ENCODE data around the gene COTL1. TPM values are rescaled to one million over a fixed set of nuclear protein-coding genes. Genes with fewer than 3 reads are reported as not detected.
"Not testable (repeated sequence)": the region's sequence is repeated elsewhere in the genome, so short reads cannot be mapped to it uniquely, and the experiment has no call there.

COTL1 gene
- total RNA-seq, 2 experiments from 2014 or later, result 837 to 887 TPM

DNA sequence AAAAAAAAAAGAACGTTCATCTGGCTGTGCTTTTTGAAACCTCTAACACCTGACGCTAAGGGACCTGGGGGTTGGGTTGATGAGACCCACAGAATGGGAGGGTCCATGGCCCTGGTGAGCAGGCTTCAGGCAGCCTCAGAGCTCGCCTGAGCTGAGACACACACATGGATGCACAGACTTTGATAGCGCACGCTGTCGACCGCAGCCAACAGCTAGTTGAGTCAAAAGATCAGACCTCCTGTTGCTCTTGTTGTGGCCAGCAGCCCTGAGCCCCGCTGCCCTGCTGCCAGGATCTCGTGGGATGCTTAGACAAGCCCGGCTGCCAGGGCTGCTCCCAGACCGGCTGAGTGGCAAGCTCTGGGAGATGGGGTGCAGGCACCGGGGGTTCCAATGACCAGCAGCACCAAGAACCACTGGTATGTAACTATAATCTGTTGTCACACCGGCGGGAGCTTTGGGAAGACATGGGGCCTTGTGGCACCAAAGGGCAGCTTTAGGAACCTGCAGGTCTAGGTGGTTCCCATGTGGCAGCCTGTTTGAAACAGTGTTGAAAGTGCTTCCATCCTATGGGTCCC, 93.4 kb downstream of the COTL1 start:
- no peak overlapping the region for H3K4me3 Mint-ChIP-seq
- ChIA-PET POLR2A (interaction anchor here (1.2 kb wide), 1 partner anchor 8 kb away, joined by 3 read pairs; no protein-coding TSS in a partner anchor), CTCF (interaction anchor here (0.8 to 1.9 kb wide), 3 partner anchors 23 to 98 kb away, joined by 3 to 7 read pairs (median 6); no protein-coding TSS in a partner anchor)
- peaks cover 64% of the 10 kb centered on the region for H3K36me3 Mint-ChIP-seq (ENCODE audit: low read depth)
- peak overlapping the region; percentile 70 for H3K27ac Mint-ChIP-seq
- DNase-seq (no peak), ATAC-seq (peak; percentile 34)
- no peaks in the 10 kb centered on the region for H3K9me3 Mint-ChIP-seq (ENCODE audit: insufficient read depth)
- H3K4me1 Mint-ChIP-seq (ENCODE audit: low read depth), result peaks cover 68% of the 10 kb centered on the region
- no peaks in the 10 kb centered on the region for H3K27me3 Mint-ChIP-seq (ENCODE audit: low read depth)

DNA sequence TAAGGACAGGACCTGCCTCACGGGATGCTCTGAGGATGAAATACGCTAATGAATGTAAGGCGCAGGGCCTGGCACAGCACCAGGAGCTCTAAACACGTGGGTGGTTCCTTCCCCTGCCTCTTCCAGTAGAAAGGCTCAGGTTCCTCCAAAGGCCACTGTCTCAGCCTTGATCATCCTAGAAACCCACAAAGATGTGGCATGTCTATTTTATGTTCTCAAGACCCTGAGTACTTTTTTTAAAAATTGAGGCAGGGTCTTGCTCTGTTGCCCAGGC, 96.4 kb downstream of the COTL1 start:
- peaks cover 78% of the 10 kb centered on the region for H3K4me1 Mint-ChIP-seq (ENCODE audit: low read depth)
- H3K4me3 Mint-ChIP-seq, result no peak overlapping the region
- no peaks in the 10 kb centered on the region for H3K27me3 Mint-ChIP-seq (ENCODE audit: low read depth)
- POLR2A ChIA-PET, result interaction anchor here (3.5 kb wide), 1 partner anchor 32 kb away, joined by 27 read pairs; no protein-coding TSS in a partner anchor
- ATAC-seq (no peak), DNase-seq (no peak)
- no peaks in the 10 kb centered on the region for H3K9me3 Mint-ChIP-seq (ENCODE audit: insufficient read depth)
- peaks cover 59% of the 10 kb centered on the region for H3K36me3 Mint-ChIP-seq (ENCODE audit: low read depth)
- CTCF ChIA-PET, result interaction anchor here (1.3 to 7.1 kb wide), 2 partner anchors 13 to 25 kb away, joined by 3 to 68 read pairs; no protein-coding TSS in a partner anchor
- H3K27ac Mint-ChIP-seq, result no peak overlapping the region

DNA sequence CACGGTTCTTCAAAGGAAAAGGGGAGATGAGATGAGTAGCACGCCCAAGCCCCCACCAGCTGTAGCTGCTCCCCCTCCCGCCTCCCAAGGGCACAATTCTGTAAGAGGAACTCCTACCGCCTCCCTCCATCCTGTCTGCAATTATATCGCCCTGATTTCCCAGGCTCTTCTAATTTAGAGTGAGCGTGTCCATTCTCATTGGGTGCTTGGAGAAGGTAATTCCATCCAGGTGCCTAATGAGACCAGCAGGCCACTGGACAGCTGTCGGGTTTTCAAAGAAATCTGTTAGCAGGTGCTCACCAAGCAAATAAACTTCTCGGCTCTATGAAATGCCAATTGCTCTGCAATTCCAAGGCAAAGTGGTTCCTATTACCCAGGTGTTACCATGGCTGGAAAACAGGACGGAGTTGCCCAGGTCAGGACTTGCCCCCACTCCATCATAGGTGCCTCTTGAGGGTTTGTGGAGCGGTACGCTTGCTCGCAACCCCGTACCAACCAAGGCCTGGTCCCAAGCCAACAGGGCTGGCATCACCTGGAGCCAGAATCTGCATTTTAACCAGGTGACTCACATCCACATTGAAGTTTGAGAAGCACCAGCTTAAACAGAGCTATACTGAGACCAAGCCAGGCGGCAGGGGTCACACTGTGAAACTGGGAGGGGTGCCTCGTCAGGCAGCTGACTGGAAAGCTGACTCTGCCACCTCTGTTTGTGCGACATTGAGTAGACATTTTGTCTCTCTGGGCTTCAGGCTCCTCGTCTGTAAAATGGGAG, 97.0 kb downstream of the COTL1 start:
- ChIA-PET POLR2A (interaction anchor here (1.4 to 4.5 kb wide), 5 partner anchors 12 to 405 kb away, joined by 4 to 31 read pairs (median 11); partner anchors contain the start of gene MBTPS1), CTCF (interaction anchor here (0.7 to 7.1 kb wide), 7 partner anchors 12 to 127 kb away, joined by 3 to 68 read pairs (median 9); no protein-coding TSS in a partner anchor)
- ATAC-seq, result no peak
- H3K27me3 Mint-ChIP-seq (ENCODE audit: low read depth), result no peaks in the 10 kb centered on the region
- H3K36me3 Mint-ChIP-seq (ENCODE audit: low read depth), result peaks cover 61% of the 10 kb centered on the region
- H3K9me3 Mint-ChIP-seq (ENCODE audit: insufficient read depth), result no peaks in the 10 kb centered on the region
- H3K27ac Mint-ChIP-seq, result peak overlapping the region; percentile 92
- DNase-seq, result no peak
- H3K4me1 Mint-ChIP-seq (ENCODE audit: low read depth), result peaks cover 81% of the 10 kb centered on the region
- H3K4me3 Mint-ChIP-seq, result peak overlapping the region; percentile 1

DNA sequence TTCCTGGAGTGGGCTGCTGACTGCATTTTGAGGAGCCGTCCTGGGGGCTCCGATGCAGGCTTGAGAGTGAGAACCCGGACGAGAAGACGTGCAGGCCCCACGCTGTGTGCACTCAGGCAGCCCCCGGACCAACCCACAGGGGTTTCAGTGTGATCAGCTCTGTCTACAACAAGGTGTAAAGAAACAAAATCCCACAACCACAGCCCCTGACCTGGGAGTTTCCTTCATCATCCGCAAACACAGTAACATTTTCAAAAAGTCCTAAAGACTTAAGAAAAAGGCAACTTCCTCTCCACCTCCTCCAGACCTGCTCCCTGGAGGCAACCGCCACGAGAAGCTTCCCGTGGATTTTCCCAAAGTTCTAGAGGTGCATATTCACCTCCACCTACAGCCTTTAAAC, 98.0 kb downstream of the COTL1 start:
- Mint-ChIP-seq H3K4me3 (peak overlapping the region; percentile 59), H3K36me3 (ENCODE audit: low read depth) (peaks cover 65% of the 10 kb centered on the region), H3K27ac (peak overlapping the region; percentile 92), H3K27me3 (ENCODE audit: low read depth) (no peaks in the 10 kb centered on the region), H3K4me1 (ENCODE audit: low read depth) (peaks cover 85% of the 10 kb centered on the region), H3K9me3 (ENCODE audit: insufficient read depth) (no peaks in the 10 kb centered on the region)
- DNase-seq (peak; percentile 63), ATAC-seq (no peak)
- POLR2A ChIA-PET, result interaction anchor here (0.6 to 4.5 kb wide), 15 partner anchors 10 to 404 kb away, joined by 3 to 31 read pairs (median 4); partner anchors contain the start of gene MBTPS1
- CTCF ChIA-PET, result interaction anchor here (1.1 to 7.1 kb wide), 16 partner anchors 9 to 103 kb away, joined by 3 to 68 read pairs (median 6); no protein-coding TSS in a partner anchor

DNA sequence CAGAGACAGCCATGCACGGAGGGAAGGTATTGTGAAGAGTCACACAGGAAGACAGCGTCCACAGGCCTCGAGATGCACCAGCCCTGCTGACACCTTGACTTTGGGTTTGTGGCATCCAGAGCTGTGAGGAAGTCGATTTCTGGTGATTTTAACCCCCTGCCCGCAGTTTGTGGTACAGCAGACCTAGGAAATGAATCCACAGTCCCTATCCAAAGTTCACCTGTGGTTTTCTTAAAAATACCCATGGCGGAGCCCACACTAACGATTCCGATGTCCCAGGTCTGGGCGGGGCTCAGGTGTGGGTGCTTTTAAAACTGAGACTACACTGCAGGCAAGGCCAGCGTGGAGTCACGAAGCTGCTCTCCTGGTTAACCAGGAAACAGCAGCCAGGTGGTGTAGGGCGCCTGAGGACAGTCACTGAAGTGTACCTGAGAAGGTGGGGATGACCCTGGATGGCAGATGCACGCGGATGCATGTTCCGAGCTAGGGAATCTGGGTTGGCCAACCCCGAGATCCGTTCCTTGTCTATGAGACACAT, 99.0 kb downstream of the COTL1 start:
- CTCF ChIA-PET, result interaction anchor here (0.8 to 7.1 kb wide), 20 partner anchors 10 to 219 kb away, joined by 3 to 68 read pairs (median 4); no protein-coding TSS in a partner anchor
- POLR2A ChIA-PET, result interaction anchor here (0.6 to 4.5 kb wide), 17 partner anchors 11 to 403 kb away, joined by 3 to 31 read pairs (median 4); partner anchors contain the start of gene MBTPS1
- Mint-ChIP-seq H3K27me3 (ENCODE audit: low read depth) (no peaks in the 10 kb centered on the region), H3K36me3 (ENCODE audit: low read depth) (peaks cover 65% of the 10 kb centered on the region), H3K4me1 (ENCODE audit: low read depth) (peaks cover 91% of the 10 kb centered on the region), H3K9me3 (ENCODE audit: insufficient read depth) (no peaks in the 10 kb centered on the region), H3K4me3 (peak overlapping the region; percentile 59), H3K27ac (peak overlapping the region; percentile 92)
- peak; percentile 60 for ATAC-seq
- DNase-seq, result peak; percentile 94

DNA sequence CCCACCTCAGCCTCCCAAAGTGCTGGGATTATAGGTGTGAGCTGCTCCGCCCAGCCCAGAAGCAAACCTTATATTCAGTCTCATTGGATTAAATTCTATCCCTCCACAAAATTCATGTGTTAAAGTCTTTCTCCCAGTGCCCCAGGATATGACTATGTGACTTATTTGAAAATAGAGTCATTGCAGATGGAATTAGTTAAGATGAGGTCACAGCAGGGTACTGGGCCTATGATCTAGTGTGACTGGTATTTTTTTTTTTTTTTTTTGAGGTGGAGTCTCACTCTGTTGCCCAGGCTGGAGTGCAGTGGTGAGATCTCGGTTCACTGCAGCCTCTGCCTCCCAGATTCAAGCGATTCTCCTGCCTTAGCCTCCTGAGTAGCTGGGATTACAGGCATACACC, 99.7 kb downstream of the COTL1 start:
- H3K27me3 Mint-ChIP-seq (ENCODE audit: low read depth); DNase-seq; H3K4me3 Mint-ChIP-seq; H3K9me3 Mint-ChIP-seq (ENCODE audit: insufficient read depth): not testable (repeated sequence)
- ChIA-PET CTCF (interaction anchor here (0.8 to 7.1 kb wide), 11 partner anchors 10 to 208 kb away, joined by 3 to 68 read pairs (median 5); no protein-coding TSS in a partner anchor), POLR2A (interaction anchor here (0.5 to 4.5 kb wide), 9 partner anchors 12 to 1800 kb away, joined by 3 to 31 read pairs (median 3); no protein-coding TSS in a partner anchor)
- peak; percentile 3 for ATAC-seq
- peak overlapping the region; percentile 92 for H3K27ac Mint-ChIP-seq
- peaks cover 94% of the 10 kb centered on the region for H3K4me1 Mint-ChIP-seq (ENCODE audit: low read depth)
- H3K36me3 Mint-ChIP-seq (ENCODE audit: low read depth), result peaks cover 64% of the 10 kb centered on the region

DNA sequence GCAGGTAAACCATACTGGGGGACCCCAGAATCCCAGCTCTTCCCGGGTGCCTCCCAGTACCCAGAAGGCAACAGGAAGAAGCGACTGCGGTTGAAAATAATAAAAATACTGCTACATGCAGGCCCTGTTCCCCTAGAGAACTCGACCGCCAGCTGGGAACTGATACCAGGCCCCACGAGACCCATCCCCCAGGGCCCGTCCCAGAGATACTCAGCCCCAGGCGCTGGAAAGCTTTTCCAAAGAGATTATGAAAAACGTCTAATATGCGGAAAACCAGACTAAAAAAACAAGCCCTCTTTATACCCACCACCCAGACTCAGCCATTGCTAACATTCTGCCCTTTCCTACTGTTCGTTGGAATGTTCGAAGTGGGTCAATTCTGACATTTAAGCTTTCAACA, 100.5 kb downstream of the COTL1 start:
- Mint-ChIP-seq H3K4me1 (ENCODE audit: low read depth) (peaks cover 93% of the 10 kb centered on the region), H3K9me3 (ENCODE audit: insufficient read depth) (no peaks in the 10 kb centered on the region)
- CTCF ChIA-PET, result interaction anchor here (0.9 to 7.1 kb wide), 6 partner anchors 9 to 105 kb away, joined by 3 to 68 read pairs (median 4); no protein-coding TSS in a partner anchor

More for the DNA sequence above, 100.5 kb downstream of the COTL1 start:
- peaks cover 62% of the 10 kb centered on the region for H3K36me3 Mint-ChIP-seq (ENCODE audit: low read depth)
- ATAC-seq (no peak), DNase-seq (no peak)
- peak overlapping the region; percentile 92 for H3K27ac Mint-ChIP-seq
- H3K4me3 Mint-ChIP-seq, result no peak overlapping the region
- no peaks in the 10 kb centered on the region for H3K27me3 Mint-ChIP-seq (ENCODE audit: low read depth)
- POLR2A ChIA-PET, result interaction anchor here (0.7 to 4.5 kb wide), 3 partner anchors 11 to 91 kb away, joined by 3 to 31 read pairs (median 3); no protein-coding TSS in a partner anchor

Other genes starting within 250 kb of the COTL1 start
- gene ATP2C2, start 249.5 kb downstream of the COTL1 start, total RNA-seq, result not detected
- gene MEAK7, start 113.4 kb downstream of the COTL1 start, total RNA-seq, result 10 to 100 TPM; 62.3 to 72.4 TPM
- gene KLHL36, start 30.4 kb upstream of the COTL1 start, total RNA-seq, result 10 to 100 TPM; 31.4 to 32.6 TPM
- 10 to 100 TPM; 82.9 to 88.3 TPM for gene USP10, start 81.9 kb upstream of the COTL1 start, total RNA-seq
- gene CRISPLD2, start 201.9 kb upstream of the COTL1 start, total RNA-seq, result not detected